EH (cell line): ENCODE data around the gene PDGFRB.

Source experiments
- DNase-seq: peaks from one replicate; pipeline ENCODE4 v3.0.0-alpha.2; 2015; ENCODE audit warnings: low read depth

The PDGFRB gene

DNA sequence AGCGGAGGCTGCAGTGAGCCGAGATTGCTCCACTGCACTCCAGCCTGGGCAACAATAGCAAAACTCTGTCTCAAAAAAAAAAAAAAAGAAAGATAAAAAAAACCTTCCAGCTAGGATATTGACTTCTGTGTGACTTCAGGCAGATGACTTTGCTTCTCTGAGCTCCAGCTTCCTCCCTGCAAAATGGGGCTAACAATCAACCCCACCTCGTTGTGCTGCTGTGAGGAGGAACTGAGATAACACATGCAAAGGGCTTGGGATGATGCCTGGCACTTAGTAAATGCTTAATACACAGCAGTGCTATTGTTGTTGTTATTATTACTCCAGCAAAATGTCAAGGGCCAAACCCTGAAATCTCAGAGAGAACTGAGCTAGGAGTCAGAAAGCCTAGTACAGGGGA, 7.4 kb upstream of the PDGFRB start:
- DNase-seq, result no peak

GRCh38 chr5:150162142-150162513, 6.5 kb upstream of the PDGFRB start:
- DNase-seq, result peak; percentile 46

DNA sequence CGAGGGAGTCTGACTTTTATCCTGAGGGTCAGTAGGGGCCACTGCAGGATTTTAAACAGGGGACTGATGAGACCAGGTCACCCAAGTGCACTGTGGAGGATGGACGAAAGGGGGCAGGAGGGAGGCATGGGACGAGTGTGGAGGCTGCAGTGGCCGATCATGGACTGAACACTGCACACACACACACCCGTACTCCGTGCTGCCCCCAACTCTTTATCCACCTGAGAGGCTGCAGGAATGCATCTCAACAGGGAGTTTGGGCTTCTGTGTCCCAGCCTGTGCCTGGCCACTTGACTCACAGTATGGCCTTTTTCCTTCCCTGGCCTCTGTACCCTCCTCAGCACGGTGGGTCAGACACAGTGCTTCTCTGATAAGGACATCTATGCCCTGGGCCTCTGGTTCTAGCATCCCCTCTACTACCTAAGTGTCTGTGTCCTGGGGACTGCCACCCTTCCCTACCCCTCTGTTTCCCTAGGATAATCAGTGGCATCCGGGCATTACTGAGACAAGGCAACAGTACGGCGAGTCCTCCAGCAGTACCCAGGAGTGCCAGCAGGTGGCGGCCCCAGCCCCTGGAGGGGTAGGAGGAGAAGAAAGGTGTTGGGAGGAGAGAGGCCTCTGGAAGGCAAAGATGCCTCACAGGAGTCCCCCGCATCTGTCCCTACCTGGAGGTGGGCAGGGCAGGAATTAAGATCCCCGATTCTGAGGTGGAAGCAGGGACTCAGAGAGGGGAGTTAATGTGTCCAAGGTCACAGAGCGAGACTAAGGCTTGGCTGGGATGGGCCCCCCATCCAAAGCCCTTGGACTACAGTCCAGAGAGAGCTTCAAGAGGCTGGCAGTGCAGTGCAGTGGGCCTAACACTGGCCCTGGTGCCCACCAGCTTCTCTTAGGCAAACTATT, 5.8 kb upstream of the PDGFRB start:
- DNase-seq, result peak; percentile 77

DNA sequence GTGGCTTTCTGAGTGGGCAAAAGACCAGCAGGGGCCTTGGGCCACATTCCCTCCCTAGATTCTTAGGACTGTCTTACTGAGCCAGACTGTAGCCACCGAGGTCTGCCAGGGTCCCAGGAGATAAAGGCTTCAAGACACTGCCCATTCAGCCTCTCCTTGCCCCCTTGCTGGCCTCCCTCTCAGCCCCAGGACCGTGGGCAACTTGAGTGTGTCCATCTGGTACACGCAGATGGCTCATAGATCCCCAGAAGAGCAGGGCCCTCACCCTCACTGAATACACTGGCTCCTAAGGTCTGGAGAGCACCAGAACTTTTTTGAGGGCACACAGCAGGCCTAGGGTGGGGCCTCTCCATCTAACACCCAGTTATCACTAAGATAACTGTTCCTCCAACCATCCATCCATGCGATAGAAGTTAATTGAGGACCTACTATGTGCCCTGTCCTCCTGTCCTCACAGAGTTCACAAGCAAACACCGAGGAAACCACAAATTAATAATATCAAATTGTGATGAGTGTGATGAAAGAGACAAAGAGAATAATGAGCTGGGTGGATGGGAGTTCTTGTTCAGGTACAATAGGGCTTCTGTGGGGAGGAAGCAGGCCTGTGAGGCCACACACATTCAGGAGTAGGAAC, 4.9 kb upstream of the PDGFRB start:
- no peak for DNase-seq

- peak; percentile 88 for DNase-seq
Observed at GRCh38 chr5:150159741-150160179, 4.1 kb upstream of the PDGFRB start.

GRCh38 chr5:150159031-150159430, 3.4 kb upstream of the PDGFRB start:
- DNase-seq, result peak; percentile 31

DNA sequence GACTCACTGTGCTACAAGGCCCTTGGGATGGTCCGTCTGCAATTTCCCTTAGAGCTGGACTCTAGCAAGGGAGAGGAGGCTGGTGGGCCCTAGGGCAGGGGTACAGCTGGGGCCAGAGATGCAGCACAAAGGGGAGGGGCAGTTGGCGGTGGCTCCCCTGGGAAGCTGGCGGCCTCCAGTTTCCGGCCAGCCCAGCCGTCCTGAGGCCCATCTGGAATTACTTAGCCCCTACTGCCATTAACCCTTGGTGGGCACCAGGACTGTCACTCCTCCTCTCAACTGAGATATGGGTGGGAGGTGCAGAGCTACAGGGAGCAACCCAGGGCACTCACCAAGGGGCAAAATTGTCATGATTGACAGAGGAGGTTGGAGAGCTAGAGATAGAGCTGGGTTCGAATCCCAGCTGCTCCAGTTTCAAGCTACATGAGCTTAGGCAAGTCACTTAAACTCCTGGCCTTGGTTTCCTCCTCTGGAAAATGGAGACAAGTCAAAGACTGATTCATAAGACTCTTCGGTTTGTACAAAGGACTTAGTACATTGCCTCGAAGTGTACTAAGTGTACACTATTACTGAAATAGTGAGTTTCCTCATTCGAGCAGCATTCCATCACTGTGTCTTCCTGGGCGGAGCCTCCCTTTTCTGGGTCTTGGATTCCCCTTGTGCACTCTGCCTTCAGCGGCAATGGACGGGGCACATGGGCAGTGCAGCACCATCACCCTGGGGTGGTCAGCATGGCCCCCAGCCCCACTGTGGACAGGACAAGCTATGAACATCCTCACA, 2.7 kb upstream of the PDGFRB start:
- DNase-seq, result peak; percentile 82

DNA sequence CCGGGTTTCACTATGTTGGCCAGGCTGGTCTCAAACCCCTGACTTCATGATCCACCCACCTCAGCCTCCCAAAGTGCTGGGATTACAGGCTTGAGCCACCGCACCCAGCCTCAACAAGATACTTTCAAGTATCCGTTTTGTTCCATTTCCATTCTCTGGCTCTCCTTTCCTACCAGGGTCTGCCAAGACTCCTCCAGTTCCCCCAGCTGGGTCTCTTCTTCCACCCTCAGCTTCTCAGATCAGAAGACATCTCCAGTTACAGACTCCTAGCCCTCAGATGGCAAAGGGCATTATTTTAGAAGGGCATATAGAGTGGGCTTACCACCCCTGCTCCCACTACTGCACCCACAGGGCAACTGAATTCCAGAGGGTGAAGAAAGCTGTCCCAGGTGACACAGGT, 1.5 kb upstream of the PDGFRB start:
- DNase-seq, result no peak

- DNase-seq, result no peak
Observed at GRCh38 chr5:150156540-150156939, 895 bp upstream of the PDGFRB start.

- DNase-seq, result no peak
Observed at GRCh38 chr5:150156027-150156368, 353 bp upstream of the PDGFRB start.

DNA sequence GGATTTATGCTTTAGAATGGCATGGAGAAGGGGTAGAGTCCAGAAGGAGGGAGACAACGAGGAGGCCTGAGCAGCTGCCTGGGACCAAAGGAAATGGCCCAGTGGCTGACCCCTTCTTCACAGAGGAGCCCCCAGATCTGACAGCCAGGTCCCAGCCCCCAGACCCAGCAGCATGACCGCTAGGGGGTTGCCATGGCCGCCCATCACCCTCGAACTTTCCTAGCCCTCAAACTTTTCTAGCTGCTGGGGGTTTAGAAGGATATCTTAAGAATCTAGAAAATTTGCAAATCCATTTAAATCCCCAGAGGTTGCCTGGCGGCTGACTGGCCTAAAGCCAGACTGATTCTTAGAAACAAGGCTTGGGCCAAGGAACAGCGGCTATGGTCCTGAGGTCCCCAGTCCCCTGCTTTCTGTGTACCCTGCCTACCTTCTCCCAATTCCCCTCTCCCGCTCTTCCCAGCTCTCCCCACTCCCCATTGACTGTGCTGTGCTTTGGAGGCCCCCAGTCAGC, 972 bp downstream of the PDGFRB start:
- no peak for DNase-seq

- DNase-seq, result peak; percentile 85
Observed at GRCh38 chr5:150153957-150154617, 1.6 kb downstream of the PDGFRB start.

GRCh38 chr5:150153483-150153882, 2.2 kb downstream of the PDGFRB start:
- DNase-seq, result no peak

- peak; percentile 70 for DNase-seq
Observed at GRCh38 chr5:150152636-150153462, 2.8 kb downstream of the PDGFRB start.

DNA sequence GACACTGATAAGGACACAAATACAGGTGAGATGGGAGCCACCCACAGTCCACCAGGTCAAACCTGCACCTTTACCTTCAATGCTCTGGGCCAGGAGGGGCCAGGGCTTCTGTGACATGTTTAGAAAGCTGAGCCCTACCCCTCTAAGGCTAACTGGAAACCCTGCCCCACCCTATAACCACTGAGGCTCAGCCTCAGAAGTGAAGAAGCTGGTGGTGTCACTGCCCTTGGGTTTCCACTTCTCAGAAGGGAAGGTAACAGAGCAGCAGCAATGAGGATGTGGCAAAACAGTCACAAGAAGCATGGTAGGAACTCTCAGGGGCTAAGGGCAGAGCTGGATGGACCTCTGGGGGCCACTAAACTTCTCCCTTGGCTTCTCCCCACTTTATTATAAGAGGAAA, 6.0 kb downstream of the PDGFRB start:
- no peak for DNase-seq

DNA sequence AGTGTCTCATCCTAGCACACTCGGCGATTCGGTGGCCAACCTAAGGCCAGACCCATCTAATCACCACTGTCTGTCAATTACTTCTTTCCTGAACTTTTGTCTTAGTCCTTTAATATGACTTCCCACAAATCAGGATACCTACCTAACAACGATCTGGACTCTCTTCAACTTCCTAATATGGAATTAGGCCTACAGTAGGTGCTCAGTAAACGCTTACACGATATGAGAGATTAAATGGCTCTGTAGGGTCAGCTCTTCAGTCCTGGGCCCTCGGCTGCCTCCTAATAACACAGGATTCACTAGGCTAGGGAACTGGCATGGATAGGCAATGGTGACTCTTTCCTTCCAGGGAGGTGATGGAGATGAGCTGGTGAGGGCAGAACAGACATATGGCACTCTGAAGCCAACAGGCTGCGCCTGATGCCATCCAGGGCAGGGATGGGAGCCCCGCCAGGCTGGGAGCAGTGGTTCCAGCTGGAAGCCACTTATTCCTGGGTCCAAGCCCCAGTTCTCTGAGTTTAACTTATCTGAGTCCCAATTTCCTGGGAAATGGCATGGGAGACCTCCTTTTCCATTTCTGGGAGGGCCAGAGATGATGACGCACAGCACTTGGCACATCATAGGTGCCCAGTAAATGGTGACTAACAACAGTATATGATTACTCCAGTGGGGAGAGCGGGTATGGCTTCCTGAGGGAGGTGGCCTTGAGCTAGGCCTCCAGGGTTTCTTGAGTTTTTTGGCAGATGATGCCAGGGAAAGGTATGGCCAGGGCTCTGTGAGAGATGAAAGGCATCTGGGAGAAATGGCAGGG, 7.3 kb downstream of the PDGFRB start:
- DNase-seq, result peak; percentile 67

GRCh38 chr5:150147670-150148069, 8.0 kb downstream of the PDGFRB start:
- DNase-seq, result no peak

DNA sequence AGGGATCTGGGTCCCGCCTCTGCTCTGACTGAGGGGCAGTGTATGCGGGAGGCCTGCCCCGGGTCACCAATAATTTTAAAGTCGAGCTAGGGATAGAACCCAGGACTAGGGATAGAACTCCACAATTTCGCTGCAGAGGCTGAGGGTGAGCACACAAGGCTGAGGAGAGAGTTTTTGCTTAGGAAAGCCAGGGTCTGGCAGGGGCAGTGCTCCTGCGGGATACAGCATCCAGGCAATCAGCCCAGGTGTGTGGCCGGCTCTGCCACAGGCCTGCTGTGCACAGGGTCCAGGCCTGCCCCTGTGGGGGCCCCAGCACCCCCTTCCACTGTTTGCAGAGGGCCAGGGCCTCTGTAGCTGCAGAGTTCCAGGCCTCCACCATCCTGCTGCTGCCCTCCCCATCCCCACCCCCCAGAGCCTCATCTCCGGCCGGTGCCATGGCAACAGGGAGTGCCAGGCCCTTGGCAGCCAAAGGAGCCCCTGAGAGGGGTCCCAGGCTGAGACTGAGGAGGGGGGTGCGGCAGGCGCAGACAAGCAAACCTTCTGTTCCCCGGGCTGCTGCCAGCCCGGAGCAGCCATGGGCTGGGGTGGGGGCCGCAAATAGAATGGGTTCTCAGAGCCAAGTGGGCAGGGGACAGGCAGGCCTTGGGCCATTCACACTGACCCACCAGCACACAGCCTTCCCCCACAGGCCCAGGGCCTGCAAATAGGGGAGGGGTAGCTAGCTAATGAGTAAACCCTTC, 8.6 kb downstream of the PDGFRB start:
- DNase-seq, result no peak

DNA sequence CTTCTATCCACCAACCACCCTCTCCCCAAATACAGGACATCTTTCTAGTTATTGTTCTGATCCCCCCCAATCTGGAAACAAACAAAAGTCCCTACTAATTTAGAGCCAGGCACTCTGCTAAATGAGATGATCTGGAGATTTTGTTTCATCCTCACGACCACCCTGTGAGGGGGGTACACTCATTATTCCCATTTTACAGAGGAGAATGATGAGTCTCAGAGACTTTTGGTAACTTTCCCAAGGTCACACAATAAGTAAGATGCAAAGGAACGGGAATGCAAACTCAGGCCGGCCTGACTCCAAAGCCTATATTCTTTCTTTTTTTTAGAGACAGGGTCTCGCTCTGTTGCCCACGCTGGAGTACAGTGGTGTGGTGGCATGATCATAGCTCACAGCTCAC, 9.4 kb downstream of the PDGFRB start:
- no peak for DNase-seq

GRCh38 chr5:150144879-150145278, 10.8 kb downstream of the PDGFRB start:
- DNase-seq, result no peak
